Calu3 (cell line): ENCODE measurements around the gene SNX11. TPM values are rescaled to one million over a fixed set of nuclear protein-coding genes. Genes with fewer than 3 reads are reported as not detected.

Experiments
- BruUV-seq: library from RNA; stranded (reverse); fragments of 400-500 nt; replicated peaks from 2 replicates; lab custom pipeline; 2021; lab: Mats Ljungman, UMichigan
- CTCF ChIA-PET: fragments of 300-600 bp; sonication (Branson Sonifier 250); formaldehyde crosslinking; loops from one replicate; lab custom pipeline; 2022; ENCODE audit warnings: antibody characterized with exemption; lab: Charles Lee
- DNase-seq: peaks from one replicate; pipeline ENCODE4 v3.0.0; 2022
- H3K27ac Mint-ChIP-seq: one replicate; pipeline ENCODE4 v1.8.0; 2022; ENCODE audit warnings: mixed read lengths; ENCODE audit not compliant: unreplicated experiment
- H3K27me3 Mint-ChIP-seq: one replicate; pipeline ENCODE4 v1.8.0; 2022; ENCODE audit warnings: mixed read lengths; ENCODE audit not compliant: unreplicated experiment
- H3K36me3 Mint-ChIP-seq: one replicate; pipeline ENCODE4 v1.8.0; 2022; ENCODE audit warnings: mild to moderate bottlenecking, moderate library complexity, mixed read lengths; ENCODE audit not compliant: insufficient read depth, unreplicated experiment
- H3K4me1 Mint-ChIP-seq: one replicate; pipeline ENCODE4 v1.8.0; 2022; ENCODE audit warnings: mild to moderate bottlenecking, low read depth, mixed read lengths; ENCODE audit not compliant: unreplicated experiment
- H3K4me3 Mint-ChIP-seq: one replicate; pipeline ENCODE4 v1.8.0; 2022; ENCODE audit warnings: mild to moderate bottlenecking, low read depth, moderate library complexity, mixed read lengths; ENCODE audit not compliant: unreplicated experiment
- H3K9me3 Mint-ChIP-seq: one replicate; pipeline ENCODE4 v1.8.0; 2022; ENCODE audit warnings: low read depth, mixed read lengths; ENCODE audit not compliant: unreplicated experiment
- intact Hi-C: fragments of 100-400 bp; cut with micrococcal nuclease; formaldehyde crosslinking; loops from one replicate; pipeline ENCODE4 v1.10.0; 2022; ENCODE audit not compliant: unreplicated experiment
- total RNA-seq: library from RNA; stranded (reverse); gene quantifications from 2 replicates; pipeline ENCODE4 v1.2.3, GENCODE V29; 2022
- TF ChIP-seq, protein P1 (sequence below): fragments of 200-600 bp; IDR thresholded peaks from one replicate; pipeline ENCODE4 v1.8.0; 2022; ENCODE audit warnings: antibody characterized with exemption; ENCODE audit not compliant: unreplicated experiment

SNX11 gene
- total RNA-seq, 1 experiment from 2014 or later = 29.4 TPM

DNA sequence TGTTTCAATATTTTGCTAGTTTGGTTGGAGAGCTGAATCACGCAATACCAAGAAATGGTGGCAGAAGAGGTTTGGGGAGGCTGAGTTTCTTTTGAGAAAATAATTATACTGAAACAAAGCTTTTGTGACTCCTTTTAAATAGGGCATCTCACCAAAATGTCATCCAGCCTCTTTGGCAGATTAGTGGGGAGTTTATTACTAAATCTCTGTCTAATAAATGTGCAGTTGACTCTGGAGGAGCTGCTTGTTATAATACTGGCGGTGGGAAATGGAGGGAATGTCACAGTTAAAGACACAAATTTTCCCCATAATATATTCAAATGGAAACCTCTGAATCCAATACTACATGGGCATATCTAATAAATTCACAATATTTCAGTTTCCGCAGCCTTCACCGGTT, 44.7 kb downstream of the SNX11 start:
- TF ChIP-seq, protein P1, sequence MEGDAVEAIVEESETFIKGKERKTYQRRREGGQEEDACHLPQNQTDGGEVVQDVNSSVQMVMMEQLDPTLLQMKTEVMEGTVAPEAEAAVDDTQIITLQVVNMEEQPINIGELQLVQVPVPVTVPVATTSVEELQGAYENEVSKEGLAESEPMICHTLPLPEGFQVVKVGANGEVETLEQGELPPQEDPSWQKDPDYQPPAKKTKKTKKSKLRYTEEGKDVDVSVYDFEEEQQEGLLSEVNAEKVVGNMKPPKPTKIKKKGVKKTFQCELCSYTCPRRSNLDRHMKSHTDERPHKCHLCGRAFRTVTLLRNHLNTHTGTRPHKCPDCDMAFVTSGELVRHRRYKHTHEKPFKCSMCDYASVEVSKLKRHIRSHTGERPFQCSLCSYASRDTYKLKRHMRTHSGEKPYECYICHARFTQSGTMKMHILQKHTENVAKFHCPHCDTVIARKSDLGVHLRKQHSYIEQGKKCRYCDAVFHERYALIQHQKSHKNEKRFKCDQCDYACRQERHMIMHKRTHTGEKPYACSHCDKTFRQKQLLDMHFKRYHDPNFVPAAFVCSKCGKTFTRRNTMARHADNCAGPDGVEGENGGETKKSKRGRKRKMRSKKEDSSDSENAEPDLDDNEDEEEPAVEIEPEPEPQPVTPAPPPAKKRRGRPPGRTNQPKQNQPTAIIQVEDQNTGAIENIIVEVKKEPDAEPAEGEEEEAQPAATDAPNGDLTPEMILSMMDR = no peak
- no peaks in the 10 kb centered on the region for H3K36me3 Mint-ChIP-seq
- no peak overlapping the region for H3K27ac Mint-ChIP-seq
- CTCF ChIA-PET = interaction anchor here (0.7 kb wide), 1 partner anchor 403 kb away, joined by 3 read pairs; no protein-coding TSS in a partner anchor
- no peaks in the 10 kb centered on the region for H3K9me3 Mint-ChIP-seq
- no peak overlapping the region for H3K4me3 Mint-ChIP-seq
- intact Hi-C loops = no loop called here
- peaks cover 15% of the 10 kb centered on the region for H3K4me1 Mint-ChIP-seq
- DNase-seq = no peak
- peaks cover 17% of the 10 kb centered on the region for H3K27me3 Mint-ChIP-seq
- BruUV-seq = no TSS peak

DNA sequence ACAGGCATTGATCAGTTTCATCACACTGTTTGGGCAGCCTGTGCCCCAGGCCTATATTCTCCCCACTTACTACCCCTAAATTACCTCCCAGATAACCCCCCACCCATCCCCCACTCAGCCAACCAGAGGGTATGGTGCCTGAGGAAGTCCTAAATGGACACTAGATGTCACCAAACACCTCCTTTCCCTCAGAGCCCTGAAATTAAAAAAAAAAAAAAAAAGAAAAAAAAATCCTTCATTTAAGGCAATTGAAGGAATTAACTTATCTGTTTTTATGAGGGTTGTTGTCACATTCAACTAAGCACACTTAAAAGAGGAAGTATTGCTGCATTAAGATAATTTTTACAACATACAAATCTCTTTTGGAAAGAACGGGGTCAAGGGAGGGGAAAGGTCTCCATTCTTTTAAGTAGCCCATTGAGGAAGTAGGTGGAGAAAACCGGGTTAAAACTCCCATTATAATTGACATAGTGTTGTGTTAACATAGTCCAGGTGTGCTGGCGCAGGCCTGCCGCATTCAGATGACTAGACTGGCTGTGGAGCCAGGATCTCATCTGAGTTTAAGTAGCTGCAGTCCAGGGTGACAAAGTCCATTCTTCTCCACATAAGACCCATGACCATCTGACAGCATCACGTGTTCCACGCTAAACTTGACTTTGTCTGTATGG, 46.3 kb downstream of the SNX11 start:
- intact Hi-C loops = no loop called here
- peaks cover 15% of the 10 kb centered on the region for H3K4me1 Mint-ChIP-seq
- H3K9me3 Mint-ChIP-seq = no peaks in the 10 kb centered on the region
- no TSS peak for BruUV-seq
- TF ChIP-seq, protein P1 = peak; percentile 76
- no peaks in the 10 kb centered on the region for H3K36me3 Mint-ChIP-seq
- CTCF ChIA-PET = interaction anchor here (0.5 to 1.3 kb wide), 5 partner anchors 9 to 154 kb away, joined by 3 read pairs; no protein-coding TSS in a partner anchor
- no peak overlapping the region for H3K27ac Mint-ChIP-seq
- peak; percentile 66 for DNase-seq
- H3K27me3 Mint-ChIP-seq = peaks cover 17% of the 10 kb centered on the region
- H3K4me3 Mint-ChIP-seq = no peak overlapping the region

DNA sequence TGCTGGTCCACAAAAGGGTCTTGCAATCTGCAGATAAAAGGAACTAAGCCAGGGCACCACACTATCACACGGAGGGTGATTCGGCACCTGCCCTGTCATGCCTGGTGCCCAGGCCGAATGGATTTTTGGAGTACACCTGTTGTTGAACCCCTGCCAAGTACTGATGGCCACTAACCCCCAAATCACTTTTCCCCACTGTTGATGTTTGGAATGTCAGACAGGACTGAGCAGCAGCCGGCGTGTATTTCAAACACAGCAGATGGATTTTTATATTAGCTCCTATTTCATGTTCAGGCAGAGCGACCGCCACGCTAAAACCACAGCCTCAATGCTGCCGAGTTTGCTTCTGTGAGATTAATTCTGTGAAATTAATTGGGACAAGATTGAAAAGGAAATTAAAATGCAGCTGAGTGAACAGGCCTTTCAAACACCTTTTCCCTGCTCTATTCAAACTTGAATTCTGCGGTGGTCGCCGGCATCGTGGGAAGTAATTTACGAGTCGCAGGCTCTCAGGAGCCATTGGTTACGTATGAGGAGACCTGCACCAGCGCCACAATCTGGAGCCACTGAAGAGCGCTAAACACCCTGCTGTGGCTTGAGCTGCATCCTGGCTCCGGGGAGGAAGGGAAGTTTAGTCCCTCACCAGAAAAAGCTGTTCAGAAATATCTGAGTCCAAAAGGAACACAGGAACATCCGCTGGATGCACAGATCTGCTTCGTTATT, 48.5 kb downstream of the SNX11 start:
- Mint-ChIP-seq H3K9me3 (no peaks in the 10 kb centered on the region), H3K27me3 (peaks cover 2% of the 10 kb centered on the region), H3K4me3 (no peak overlapping the region), H3K27ac (no peak overlapping the region), H3K36me3 (no peaks in the 10 kb centered on the region), H3K4me1 (peaks cover 15% of the 10 kb centered on the region)
- intact Hi-C loops = no loop called here
- DNase-seq = no peak
- TF ChIP-seq, protein P1 = no peak
- CTCF ChIA-PET = no interaction called here
- no TSS peak for BruUV-seq

DNA sequence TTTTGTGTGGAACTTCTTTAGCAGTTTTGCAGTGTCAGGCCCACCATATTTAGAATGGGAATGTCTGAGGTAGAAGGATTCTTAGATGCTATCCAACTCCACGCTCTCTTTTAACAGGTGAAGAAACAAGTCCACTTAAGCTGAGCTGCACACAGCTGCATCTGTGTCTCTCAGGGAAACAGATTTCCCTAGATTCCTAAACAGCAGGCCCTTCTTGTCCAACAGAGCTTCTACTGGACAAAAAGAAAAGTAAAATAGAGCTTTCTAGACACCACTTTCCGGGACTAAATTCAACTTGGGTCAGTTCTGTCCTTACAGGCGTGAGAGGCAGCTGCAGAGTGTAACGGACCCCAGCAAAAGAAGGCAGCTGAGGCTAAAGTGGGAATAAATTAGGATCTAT, 51.7 kb downstream of the SNX11 start:
- Mint-ChIP-seq H3K9me3 (no peaks in the 10 kb centered on the region), H3K4me3 (no peak overlapping the region), H3K4me1 (peaks cover 23% of the 10 kb centered on the region), H3K36me3 (no peaks in the 10 kb centered on the region), H3K27me3 (no peaks in the 10 kb centered on the region), H3K27ac (no peak overlapping the region)
- DNase-seq = no peak
- intact Hi-C loops = no loop called here
- BruUV-seq = no TSS peak
- TF ChIP-seq, protein P1 = no peak
- CTCF ChIA-PET = interaction anchor here (0.6 to 1.4 kb wide), 5 partner anchors 13 to 503 kb away, joined by 3 to 4 read pairs (median 3); no protein-coding TSS in a partner anchor
